HS-27A (cell line): ENCODE measurements around the gene CCDC197.

Experiments used
- DNase-seq: peaks from one replicate; pipeline ENCODE4 v3.0.0-alpha.2; 2012; ENCODE audit warnings: low read depth, missing footprints

The CCDC197 gene

DNA sequence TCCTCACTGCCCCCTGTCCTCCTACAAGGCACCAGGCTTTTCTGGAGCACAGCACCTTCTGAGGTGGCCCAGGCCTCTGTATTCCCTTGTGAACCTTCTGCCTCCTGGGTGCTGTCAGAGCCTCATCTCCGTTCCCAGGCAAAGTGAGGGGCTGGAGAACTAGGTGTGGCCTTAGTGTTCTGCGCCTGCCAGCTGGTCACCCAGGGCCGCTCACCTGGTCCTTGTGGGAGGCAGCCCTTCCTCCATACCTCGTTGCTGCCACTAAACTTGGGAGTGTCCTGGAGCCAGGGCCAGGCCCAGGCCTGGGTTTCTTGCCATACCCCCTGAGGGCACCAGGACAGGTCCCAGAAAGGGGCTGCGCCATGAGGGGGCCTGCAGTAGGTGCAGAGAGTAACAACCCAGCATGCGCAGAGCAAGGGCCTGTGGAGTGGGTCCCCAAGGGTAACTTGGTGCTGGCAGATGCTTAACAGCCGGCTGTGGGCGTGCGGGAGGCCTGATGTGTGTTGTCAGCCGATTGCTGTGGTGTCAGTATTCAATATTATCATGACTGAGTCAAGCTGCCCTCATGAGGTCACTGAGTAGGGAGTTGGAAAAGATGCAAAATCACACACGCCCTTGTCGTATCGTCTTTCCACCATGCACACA lies 46.1 kb downstream of the CCDC197 start:
- DNase-seq, result no peak

DNA sequence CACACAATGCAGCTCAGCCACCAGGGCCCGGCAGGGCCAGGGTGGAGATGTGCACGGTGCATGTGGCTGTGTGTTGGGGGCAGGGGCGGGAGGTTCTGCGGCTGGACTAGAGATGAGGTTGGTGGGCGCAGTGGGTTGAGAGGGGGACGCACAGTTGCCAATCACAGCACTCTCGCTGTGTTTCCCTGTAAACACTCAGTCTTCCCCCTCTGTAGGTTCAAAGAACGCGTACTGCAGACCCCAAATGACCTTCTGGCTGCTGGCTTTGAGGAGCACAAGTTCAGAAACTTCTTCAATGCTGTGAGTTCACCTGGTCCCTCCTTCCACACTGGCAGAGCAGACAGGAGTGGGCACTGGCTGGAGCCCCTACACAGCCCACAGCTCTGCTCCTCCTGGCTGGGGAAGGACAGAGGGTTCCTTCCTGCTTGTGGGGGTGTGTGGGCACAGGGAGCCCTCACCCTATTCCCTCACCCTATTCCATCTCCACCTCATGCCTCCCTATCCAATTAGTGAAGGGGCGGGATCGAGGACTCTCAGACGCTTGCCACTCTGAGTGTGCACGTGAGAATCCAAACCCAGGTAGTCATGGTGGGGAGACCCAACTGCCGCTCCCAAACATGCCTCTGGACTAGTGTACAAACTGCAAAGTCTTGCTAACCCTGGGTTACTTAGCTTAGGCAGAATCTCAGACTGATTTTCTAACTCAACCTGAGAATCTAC lies 46.8 kb downstream of the CCDC197 start:
- DNase-seq, result no peak

DNA sequence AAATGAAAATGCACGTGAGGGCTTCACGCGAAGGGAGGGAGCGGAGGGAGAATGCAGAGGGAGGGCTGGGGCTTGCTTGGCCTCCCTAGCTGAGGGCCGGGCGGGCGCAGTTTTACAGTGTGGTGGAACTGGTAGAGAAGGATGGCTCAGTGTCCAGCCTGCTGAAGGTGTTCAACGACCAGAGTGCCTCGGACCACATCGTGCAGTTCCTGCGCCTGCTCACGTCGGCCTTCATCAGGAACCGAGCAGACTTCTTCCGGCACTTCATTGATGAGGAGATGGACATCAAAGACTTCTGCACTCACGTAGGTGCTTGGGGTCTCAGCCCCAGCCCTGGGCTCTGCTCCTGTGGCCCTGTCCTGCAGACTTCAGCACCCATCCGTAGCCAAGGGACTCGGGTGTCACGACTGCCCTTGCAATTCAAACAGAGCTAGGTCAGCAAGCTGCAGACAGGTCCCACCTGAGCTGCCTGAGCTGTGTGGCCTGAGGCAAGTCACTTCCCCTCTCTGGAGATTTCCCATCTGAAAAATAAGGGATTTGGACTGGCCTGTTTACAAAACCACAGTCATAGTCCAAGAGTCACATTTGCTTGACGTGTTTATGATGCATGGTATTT lies 47.5 kb downstream of the CCDC197 start:
- no peak for DNase-seq

DNA sequence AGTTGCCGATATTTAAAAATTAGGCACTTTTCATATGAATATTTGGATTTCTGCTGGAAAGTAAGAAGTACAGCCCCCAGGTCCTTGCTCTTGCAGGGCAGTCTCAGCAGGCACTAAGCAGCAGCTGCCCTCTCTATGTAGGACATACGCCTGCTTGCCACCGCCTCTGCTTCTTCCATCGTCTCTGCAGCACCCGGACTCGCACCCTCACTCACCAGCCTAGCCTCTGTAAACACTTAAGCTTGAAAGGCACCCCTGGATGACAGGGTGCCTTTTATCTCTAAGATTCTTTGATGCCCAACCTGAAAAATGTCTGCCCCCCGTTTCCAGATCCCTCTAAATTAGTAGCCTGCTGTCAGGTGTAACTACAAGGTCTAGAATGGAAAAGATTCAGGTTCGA lies 48.0 kb downstream of the CCDC197 start:
- no peak for DNase-seq

DNA sequence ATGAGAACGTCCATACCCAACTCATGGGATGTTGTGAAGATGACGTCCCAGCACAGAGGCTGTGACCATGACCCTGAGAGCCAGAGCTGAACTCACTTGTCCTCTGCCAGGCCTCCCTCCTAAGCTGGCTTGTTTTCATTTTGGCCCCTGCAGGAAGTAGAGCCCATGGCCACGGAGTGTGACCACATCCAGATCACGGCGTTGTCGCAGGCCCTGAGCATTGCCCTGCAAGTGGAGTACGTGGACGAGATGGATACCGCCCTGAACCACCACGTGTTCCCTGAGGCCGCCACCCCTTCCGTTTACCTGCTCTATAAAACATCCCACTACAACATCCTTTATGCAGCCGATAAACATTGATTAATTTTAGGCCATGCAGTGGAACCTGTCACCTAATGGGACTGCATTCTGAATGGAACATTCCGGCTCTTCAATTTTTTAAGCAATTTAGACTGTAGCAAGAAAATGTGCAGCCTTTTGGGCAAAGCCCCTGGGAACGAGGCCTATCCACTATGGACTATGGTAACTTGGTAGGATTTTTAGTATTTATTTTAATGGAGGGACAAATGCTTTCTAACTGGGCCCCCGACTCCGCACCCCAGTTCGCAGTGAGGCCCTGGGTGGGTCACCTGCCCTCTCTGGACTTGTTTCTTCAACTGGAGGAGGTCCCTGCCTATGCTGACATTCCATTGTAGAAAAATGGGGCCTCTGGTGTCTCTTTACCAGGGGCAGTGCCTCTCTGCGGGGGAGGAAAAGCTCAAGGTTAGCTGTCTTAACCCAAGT lies 48.7 kb downstream of the CCDC197 start:
- DNase-seq, result no peak

DNA sequence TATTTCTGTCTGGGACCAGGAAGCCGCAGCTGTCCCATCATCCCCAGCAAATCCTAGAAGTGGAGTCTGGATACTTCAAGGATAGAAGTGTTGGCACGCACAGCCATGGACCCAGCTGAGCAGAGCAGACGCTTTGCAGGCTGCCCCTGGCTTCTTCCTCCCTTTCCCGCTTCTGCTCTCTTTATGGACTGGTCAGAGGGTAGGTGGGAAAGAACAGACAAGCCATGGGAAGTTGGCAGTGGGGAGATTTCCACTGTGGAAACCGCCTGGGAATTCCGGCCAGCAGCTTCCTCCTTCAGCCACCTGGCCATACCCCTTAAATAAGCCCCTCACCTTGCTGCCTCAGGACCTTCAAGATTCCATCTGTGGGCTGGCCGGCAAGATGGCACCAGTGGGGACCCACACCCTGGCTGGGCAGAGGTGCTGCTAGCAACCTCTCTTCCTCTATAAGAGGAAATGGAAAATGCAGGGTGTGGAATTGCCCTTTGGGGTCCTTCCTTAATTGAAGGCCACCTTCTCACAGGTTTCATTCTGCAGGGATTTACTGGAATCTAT lies 49.7 kb downstream of the CCDC197 start:
- DNase-seq, result no peak

DNA sequence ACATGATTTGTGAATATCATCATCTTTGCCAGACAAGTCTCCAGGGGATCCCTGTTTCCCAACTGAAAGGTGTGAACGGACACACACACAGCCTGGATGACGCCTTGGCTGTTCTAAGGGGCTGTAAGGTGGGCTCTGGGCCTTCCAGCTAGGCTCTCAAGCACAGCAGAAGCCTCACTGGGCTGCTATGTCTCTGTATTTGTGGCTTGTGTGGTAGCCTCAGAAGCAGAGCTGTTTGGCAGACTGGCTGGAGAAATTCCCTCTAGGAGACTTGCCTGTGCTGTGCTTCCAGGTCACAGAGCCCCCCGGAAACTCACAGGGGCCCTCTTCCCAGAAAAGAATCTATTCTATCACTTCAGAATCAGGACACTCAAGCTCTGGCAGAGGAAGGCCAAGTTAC lies 50.5 kb downstream of the CCDC197 start:
- no peak for DNase-seq

DNA sequence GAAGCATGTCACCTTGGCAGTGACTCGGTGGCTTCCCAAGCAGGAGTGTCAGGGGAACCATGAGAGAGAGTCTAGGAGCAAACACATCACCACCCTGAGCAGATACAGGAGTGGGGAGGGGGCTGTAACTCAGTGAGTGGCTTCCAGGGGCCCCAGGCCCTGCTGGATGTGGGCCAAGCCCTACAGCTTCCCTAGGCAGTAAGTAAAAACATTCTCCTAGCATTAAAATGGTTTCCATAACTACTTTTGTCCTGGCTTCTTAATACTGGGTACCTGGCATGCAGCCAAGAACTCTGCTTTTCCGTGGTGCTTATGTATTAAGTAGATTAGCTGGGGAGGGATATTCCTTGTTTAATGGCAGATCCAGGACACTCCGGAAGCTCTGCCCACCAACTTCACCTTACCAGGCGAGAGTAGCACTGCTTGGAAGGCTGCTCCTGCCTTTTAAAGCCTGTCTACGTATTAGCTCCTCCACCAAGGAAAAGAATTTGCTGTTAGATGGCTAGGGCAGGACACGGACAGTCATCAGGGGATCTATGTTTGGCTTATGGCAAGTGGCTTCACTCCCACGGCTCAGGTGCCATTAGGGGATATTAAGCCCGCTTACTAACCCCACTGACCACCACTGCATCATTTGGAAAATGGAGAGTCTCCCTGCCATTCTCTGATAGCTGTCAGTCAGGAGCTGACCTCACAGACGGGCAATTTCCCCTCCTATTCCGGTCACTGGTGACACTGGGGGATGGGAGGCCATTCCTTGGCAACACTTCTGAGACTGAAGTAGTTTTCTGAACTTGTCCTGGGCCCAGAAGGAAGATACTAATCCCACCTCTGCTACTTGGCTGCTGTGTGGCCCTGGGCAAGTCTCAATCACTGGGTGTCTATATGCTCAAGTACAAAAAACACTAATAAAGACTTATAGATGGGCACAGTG lies 51.9 kb downstream of the CCDC197 start:
- no peak for DNase-seq

DNA sequence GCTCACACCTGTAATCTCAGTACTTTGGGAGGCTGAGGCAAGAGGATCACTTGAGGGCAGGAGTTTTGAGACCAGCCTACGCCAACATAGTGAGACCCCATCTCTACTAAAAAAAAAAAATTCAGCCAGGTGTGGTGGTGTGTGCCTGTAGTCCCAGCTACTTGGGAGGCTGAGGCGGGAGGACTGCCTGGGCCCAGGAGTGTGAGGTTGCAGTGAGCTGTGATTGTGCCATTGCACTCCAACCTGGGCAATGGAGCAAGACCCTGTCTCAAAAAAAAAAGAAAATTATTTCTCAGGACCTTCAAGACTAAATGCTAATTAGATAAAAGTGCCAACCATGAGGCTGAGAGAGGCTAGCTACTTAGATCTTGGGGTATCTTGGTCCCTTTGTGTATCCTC lies 52.5 kb downstream of the CCDC197 start:
- DNase-seq, result no peak

DNA sequence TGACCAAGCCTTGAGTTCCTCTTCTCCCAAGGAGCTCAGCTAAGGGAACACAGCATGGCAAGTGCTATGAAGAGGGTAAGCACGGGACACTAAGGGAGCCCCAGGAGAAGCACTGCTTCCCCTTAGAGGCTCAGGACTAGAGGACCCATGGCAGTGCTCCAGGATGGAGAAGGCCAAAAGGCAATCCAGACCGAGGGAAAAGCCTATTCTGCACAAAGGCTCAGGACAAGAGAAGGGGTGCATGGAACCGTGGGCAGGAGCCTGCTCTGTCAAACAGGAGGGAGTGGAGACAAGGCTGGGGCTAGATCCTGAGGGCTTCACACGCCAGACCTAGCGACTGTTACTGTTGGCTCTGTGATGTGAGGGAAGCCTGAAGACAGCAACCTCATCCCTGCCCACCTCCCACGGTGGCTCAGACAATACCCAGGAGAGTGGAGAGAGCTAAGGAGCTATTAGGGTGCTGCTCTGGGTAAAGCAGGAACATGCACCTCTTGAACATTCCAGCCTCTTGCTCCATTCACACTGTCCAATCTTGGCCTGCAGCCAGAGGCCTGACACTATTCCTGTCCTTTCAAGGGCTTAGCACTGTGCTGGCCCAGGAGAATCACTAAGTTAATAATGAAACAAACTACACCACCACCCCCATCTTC lies 53.3 kb downstream of the CCDC197 start:
- DNase-seq, result no peak

DNA sequence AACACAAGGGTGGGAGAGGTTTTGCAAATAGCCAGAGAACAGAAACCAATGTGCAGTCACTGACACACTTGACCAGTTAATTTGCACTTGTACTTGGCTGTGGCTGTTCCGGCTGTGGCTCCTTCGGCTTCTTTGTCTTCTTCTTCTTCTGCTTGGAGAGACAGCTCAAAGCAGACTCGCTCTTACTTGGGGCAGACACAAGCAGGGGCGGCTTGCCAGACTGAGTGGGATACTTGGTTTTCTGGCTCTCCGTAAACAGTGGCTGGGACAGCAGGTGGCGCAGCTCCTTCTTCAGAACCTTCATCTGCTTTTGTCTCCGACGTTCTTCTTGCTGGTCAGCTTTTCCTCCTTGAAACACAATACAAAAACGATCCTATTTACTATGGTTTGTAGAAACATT lies 54.0 kb downstream of the CCDC197 start:
- DNase-seq, result no peak

DNA sequence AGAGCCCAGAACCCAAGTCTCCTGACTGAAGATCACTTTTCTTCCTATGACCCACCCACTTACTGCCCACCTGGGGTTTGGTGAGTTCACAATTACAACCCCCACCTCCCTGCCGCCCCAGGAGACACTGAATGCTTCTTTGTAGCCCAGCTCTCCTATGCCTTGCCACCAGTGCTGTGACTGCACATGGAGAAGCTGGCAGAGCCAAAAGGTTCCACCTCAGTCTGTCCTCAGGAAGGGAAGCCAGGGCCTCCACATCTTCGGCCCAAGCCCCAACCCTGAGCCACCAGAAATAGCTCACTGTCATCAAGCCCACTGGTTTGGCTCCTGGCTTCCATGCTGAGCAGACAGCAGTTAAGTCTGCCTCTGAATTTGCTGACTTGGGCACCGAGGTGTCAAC lies 54.7 kb downstream of the CCDC197 start:
- no peak for DNase-seq

DNA sequence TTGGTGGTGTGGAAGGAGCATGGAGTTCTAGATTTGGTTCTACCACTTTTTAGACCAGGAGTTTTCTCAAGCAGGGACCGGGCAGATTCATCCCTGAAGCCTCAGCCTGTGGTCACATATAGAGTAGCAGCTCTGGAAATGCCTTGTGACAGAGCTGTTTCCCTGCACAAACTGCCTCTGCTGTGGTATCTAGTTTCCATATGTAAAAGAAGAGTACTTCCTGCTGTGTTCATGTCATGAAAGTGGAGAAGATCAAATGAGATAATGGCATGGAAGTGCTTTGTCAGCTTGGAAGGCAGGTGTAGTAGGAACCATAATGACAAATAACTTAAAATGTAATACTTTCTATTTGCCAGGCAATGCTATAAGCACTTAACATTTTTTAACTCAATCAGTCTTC lies 55.1 kb downstream of the CCDC197 start:
- DNase-seq, result no peak

DNA sequence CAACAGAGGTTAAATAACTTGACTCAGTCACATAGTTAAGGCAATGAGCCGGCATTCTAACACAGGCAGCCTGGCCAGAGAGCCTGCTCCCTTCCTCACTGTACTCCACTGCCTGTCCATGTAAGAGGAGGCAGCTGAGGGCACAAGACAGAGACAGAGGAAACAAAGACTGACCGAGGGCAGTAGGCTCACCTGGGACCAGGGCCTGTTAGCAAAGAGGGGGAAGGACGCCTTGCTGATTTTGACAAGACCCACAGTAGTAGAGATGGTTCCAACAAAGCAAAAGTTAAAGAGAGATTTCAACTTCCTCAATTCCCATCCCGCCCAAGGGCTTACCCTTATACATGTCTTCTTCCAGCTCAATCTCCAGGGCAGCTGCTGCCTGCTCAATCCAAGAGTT lies 55.6 kb downstream of the CCDC197 start:
- DNase-seq, result no peak

DNA sequence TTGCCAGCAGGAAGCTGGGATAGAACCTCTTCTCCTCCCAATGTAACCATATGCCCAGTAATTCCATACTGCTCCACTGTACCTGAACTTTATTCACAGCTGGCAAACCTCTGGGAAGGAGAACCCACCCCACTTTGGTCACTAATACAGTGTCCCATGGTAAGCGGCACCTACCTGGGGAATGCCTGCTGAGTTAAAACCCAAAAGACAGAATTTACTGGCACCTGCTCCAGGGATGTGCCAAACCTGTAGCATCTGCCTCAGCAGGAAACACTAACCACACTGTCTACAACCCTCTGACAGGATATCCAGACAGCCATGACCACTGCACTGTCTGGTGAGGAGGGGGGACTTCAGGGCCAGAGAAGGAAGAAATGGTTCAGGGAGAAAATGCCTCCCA lies 57.3 kb downstream of the CCDC197 start:
- no peak for DNase-seq

DNA sequence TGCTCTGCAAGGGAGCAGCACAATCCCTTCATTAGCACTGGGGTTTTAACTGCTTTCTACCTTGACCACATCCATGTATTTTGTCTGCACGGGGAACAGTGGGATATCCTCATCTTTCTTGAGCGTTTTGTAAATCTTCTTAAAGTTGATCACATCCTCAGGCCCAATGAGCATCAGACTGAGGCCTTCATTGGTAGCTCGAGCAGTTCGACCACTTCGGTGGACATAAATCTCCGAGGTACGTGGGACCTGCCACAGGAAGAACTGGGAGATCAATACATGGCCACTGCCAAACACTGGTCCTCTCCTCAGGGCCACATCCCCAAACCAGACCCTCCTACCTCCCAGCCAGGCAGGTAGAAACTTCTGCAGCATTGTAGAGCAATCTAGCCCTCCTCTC lies 57.8 kb downstream of the CCDC197 start:
- DNase-seq, result no peak

DNA sequence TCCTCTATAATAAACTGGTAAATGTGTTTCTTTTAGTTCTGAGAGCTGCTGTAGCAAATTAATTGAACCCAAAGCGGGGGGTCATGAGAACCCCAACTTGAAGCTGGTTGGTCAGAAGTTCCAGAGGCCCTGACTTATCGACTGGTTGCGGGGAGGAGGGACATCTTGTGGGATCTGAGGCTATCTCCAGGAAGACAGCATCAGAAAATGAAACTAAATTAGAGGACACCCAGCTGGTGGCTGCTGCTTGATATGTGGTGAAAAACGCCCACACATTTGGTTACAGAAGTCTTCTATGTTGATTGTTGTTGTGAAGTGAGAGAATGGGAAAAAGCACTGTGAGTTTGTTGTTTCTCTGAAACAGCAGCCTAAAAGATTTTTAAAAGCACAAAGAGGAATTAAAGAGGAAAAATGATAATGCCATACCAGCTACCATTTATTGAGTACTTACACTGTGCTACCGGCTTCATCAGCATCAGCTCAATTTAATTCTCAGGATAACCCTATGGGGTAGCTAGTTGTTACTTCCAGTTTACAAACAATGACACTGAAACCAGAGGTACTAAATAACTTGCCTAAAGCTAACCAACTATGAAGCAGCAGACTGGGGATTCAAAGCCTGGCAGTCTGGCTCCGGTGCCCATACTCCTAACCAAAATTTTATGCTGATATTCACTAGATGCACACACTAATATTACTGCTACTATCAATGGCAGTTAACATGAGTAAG lies 59.6 kb downstream of the CCDC197 start:
- DNase-seq, result no peak

DNA sequence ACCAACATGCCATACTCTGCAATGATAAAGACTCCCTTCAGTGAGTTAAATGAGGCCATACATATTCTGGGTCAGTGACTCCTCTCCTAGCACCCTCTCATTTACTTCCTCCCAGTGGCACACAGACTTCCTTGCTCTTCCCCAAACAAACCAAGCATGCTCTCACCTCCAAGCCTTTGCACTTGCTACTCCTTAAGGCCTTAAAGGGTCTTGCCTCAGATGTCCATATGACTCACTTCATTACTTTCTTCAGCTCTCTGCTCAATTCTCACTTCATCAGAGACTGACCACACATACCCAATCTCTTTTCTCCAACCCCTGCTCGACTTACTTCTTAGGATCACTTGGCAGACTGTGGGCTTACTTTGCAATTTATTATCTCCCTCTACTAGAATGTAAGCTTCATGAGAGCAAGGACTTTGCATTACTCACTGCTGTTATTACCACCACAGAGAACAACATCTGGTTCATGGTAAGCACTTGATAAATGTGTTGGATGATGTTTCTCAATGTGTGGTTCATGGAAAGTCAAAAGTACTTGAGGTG lies 61.1 kb downstream of the CCDC197 start:
- DNase-seq, result no peak
